Esophagus muscularis mucosa (tissue), 4 donors: ENCODE measurements around the gene ERMARD. TPM values are rescaled to one million over a fixed set of nuclear protein-coding genes. Genes with fewer than 3 reads are reported as not detected.

Experiments
- DNase-seq: peaks from one replicate; pipeline ENCODE4 v3.0.0-alpha.2; 2017; ENCODE audit errors: extremely low spot score
- H3K27ac ChIP-seq, 4 donors: fragments of 200-600 bp; sonication (generic); replicated peaks in 1 of 4; 1 replicate in 3 of 4; 2 replicates in 1 of 4; pipeline ENCODE4 v1.5.1; 2016 to 2019; ENCODE audit warnings: mild to moderate bottlenecking in 1 of 4
- H3K27me3 ChIP-seq, 4 donors: fragments of 200-600 bp; sonication (generic); one replicate each; pipeline versions ENCODE4 v1.5.1 to v1.6.0; 2016 to 2019
- H3K36me3 ChIP-seq, 4 donors: fragments of 200-600 bp; sonication (generic); one replicate each; pipeline ENCODE4 v1.5.1; 2016 to 2019
- H3K4me1 ChIP-seq, 4 donors: fragments of 200-600 bp; sonication (generic); one replicate each; pipeline ENCODE4 v1.5.1; 2016 to 2019
- H3K4me3 ChIP-seq, 4 donors: fragments of 200-600 bp; sonication (generic); 1 replicate in 2 of 4; 2 replicates in 2 of 4; pipeline ENCODE4 v1.5.1; 2016 to 2019; ENCODE audit warnings: mild to moderate bottlenecking in 4 of 4, moderate library complexity in 1 of 4
- H3K9me3 ChIP-seq, 4 donors: fragments of 200-600 bp; sonication (generic); 1 replicate in 3 of 4; 2 replicates in 1 of 4; pipeline ENCODE4 v1.5.1; 2016 to 2019
- EP300 ChIP-seq: sonication (generic); formaldehyde crosslinking; IDR thresholded peaks from one replicate; pipeline ENCODE4 v1.6.1; 2017; ENCODE audit warnings: antibody characterized with exemption
- POLR2A ChIP-seq: fragments of 450-650 bp; IDR thresholded peaks from one replicate; pipeline ENCODE4 v1.6.1; 2017; ENCODE audit warnings: antibody characterized with exemption, moderate library complexity, mild to moderate bottlenecking, low read depth
- POLR2AphosphoS5 ChIP-seq, 2 donors: sonication (generic); formaldehyde crosslinking; IDR thresholded peaks; one replicate each; pipeline ENCODE4 v1.6.1; 2017; ENCODE audit warnings: antibody characterized with exemption in 2 of 2
- WGBS: methylation state at CpG from one replicate; pipeline ENCODE4 v1.1.5; 2018; 5-methylcytosine and 5-hydroxymethylcytosine counted together
- intact Hi-C: fragments of 100-400 bp; cut with DNase I; formaldehyde crosslinking; loops from one replicate; pipeline ENCODE4 v1.15.1; 2023
- total RNA-seq, 4 donors: library from RNA; depleted of rRNA; stranded (reverse); fragments of >200 nt; gene quantifications; one replicate each; pipeline versions ENCODE4 v1.1.0 to v1.2.1, GENCODE V29; 2016
- TF ChIP-seq, protein P1 (sequence below), 3 experiments: fragments of 200-600 bp in 2 of 3; fragments of 450-650 bp in 1 of 3; sonication (generic) in 2 of 3; IDR thresholded peaks; one replicate each; pipeline ENCODE4 v1.5.1; 2017 to 2019; ENCODE audit warnings: antibody characterized with exemption in 3 of 3, mild to moderate bottlenecking in 2 of 3, moderate library complexity in 1 of 3

The ERMARD gene
- 10 to 100 TPM in 3 of 4 donors, 1 to 10 TPM in 1; 9.6 to 13.3 (median 12.4) TPM for total RNA-seq

DNA sequence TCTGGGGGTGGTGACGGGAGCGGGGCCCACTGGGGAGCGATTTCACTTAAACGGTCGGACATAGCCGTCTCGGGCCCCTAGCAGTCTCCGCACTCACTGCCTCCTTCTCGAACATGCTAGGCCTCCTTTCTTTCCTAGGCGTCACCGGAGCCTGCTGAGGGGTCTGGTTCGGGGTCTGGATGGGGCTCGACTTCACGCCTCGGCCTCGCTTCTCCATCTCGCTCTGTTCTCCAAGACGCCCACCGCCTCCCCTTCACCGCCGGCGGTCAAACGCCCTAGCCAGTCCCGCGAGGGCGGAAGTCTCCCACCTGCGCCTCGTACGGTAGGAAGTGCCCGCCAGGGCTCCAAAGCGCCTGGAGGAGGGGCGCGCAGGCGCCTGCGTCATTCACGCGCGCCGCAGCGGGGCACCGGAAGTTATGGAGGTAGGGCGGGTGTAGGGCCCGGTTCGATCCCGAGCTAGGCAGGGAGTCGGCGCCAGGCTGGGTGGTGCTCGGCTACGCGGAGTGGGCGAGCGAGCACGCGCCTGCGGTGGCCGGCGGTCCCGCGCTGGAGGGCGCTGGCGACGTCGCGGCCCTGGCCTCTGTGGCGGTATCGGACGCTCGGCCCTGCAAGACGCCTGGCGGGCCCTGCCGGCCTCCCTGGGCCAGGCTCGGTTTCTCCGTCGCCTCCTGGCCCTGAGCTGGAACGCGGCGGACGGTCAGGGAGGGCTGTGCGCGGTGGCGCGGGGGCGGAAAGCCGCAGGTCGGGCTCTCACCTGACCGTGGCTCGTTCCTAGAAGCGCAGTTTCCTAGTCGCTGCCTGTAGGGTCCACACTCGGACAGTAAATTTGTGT is at the start of gene ERMARD, which contains the start of gene DYNLT2:
Gene ERMARD (plus strand): TSS at position 381 of the 832 bp plus-strand sequence. CDS start 36 bp downstream, at position 417.
Gene DYNLT2 (minus strand): TSS at position 331 of the 832 bp plus-strand sequence. CDS start 114 bp downstream, at position 217.
- peak; percentile 97 for DNase-seq
- Histone ChIP-seq H3K9me3 (no peaks in the 10 kb centered on the region), H3K4me3 (peak within 1 kb of the TSS; percentile 85 to 97 (median 93)), H3K27ac (peak within 1 kb of the TSS; percentile 97 to 98 (median 98)), H3K27me3 (no peaks in the 10 kb centered on the region), H3K36me3 (peaks cover 0 to 10% (median under 1%) of the 10 kb centered on the region in 4 donors), H3K4me1 (peaks cover 19 to 28% (median 26%) of the 10 kb centered on the region in 4 donors)
- WGBS, result 1% methylated on average over 14 of the region's 90 CpGs
- TF ChIP-seq POLR2A (peak; percentile 85), EP300 (no peak), POLR2AphosphoS5 (IDR thresholded peaks at IDR 0.05) (peak; percentile 97 to 98)
- TF ChIP-seq, protein P1, sequence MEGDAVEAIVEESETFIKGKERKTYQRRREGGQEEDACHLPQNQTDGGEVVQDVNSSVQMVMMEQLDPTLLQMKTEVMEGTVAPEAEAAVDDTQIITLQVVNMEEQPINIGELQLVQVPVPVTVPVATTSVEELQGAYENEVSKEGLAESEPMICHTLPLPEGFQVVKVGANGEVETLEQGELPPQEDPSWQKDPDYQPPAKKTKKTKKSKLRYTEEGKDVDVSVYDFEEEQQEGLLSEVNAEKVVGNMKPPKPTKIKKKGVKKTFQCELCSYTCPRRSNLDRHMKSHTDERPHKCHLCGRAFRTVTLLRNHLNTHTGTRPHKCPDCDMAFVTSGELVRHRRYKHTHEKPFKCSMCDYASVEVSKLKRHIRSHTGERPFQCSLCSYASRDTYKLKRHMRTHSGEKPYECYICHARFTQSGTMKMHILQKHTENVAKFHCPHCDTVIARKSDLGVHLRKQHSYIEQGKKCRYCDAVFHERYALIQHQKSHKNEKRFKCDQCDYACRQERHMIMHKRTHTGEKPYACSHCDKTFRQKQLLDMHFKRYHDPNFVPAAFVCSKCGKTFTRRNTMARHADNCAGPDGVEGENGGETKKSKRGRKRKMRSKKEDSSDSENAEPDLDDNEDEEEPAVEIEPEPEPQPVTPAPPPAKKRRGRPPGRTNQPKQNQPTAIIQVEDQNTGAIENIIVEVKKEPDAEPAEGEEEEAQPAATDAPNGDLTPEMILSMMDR (IDR thresholded peaks at IDR 0.05), result peak in 2 of 3 experiments; percentile 27 to 31
- intact Hi-C loops, result loop anchor here (2.0 to 5.0 kb wide), 3 partner anchors 27 to 801 kb away; partner anchors contain the start of genes PHF10, PSMB1 and TBP

GRCh38 chr6:169701954-169702839 is 49.2 kb upstream of the ERMARD start, which contains the start of the genes C6orf120 and WDR27:
TSS of gene C6orf120 (plus strand) at chr6:169702126. CDS start at chr6:169702460, 334 bp downstream.
TSS of gene WDR27 (minus strand) at chr6:169702029. CDS start at chr6:169689005, 13,024 bp downstream.
- Histone ChIP-seq H3K27me3 (no peaks in the 10 kb centered on the region), H3K36me3 (peaks cover 0 to 17% (median 12%) of the 10 kb centered on the region in 4 donors), H3K4me3 (peak within 1 kb of the TSS; percentile 83 to 99 (median 96)), H3K4me1 (peaks cover 30 to 63% (median 48%) of the 10 kb centered on the region in 4 donors), H3K27ac (peak within 1 kb of the TSS; percentile 96 to 99 (median 96)), H3K9me3 (no peaks in the 10 kb centered on the region)
- intact Hi-C loops, result loop anchor here (2.0 kb wide), 2 partner anchors 21 to 49 kb away; partner anchors contain the start of genes DYNLT2 and ERMARD
- DNase-seq, result peak; percentile 99
- TF ChIP-seq POLR2AphosphoS5 (IDR thresholded peaks at IDR 0.05) (peak; percentile 98 to 99), EP300 (no peak), POLR2A (peak; percentile 82)
- TF ChIP-seq, protein P1 (IDR thresholded peaks at IDR 0.05), result peak in 1 of 3 experiments; percentile 15
- WGBS, result no CpG with 5 or more reads among the region's 92 CpGs

- peak overlapping the region; percentile 83 to 99 (median 96) for H3K4me3 ChIP-seq
- TF ChIP-seq, protein P1 (IDR thresholded peaks at IDR 0.05), result no peak
- TF ChIP-seq POLR2A, result no peak
- no peak for TF ChIP-seq POLR2AphosphoS5 (IDR thresholded peaks at IDR 0.05)
- no peak for TF ChIP-seq EP300
- H3K9me3 ChIP-seq, result no peaks in the 10 kb centered on the region
- 22% methylated on average over 2 of the region's 22 CpGs for WGBS
- peaks cover 30 to 63% (median 48%) of the 10 kb centered on the region in 4 donors for H3K4me1 ChIP-seq
- H3K27ac ChIP-seq, result peak overlapping the region; percentile 96 to 99 (median 96)
- intact Hi-C loops, result loop anchor here (2.0 kb wide), 1 partner anchor 20 kb away; no protein-coding TSS in a partner anchor
- DNase-seq, result no peak
- H3K27me3 ChIP-seq, result no peaks in the 10 kb centered on the region
- H3K36me3 ChIP-seq, result peaks cover 0 to 21% (median 12%) of the 10 kb centered on the region in 4 donors
These were observed 48.6 kb upstream of the ERMARD start for GRCh38 chr6:169702840-169703246.

GRCh38 chr6:169707772-169708171 is 43.6 kb upstream of the ERMARD start:
- TF ChIP-seq POLR2AphosphoS5 (IDR thresholded peaks at IDR 0.05) (no peak), POLR2A (no peak), EP300 (no peak)
- TF ChIP-seq, protein P1 (IDR thresholded peaks at IDR 0.05), result no peak
- Histone ChIP-seq H3K27me3 (no peaks in the 10 kb centered on the region), H3K36me3 (peaks cover 19 to 65% (median 44%) of the 10 kb centered on the region in 4 donors), H3K4me3 (no peak overlapping the region), H3K27ac (no peak overlapping the region), H3K9me3 (no peaks in the 10 kb centered on the region), H3K4me1 (peaks cover 25 to 32% (median 29%) of the 10 kb centered on the region in 4 donors)
- DNase-seq, result no peak
- intact Hi-C loops, result no loop called here
- 87% methylated on average over 2 of the region's 2 CpGs for WGBS
